DOHH2 (cell line): Measurements from ENCODE around the gene SORD.

Source experiments
- H3F3A ChIP-seq: fragments of 200-600 bp; sonication (generic), shearing (Covaris generic); 2 replicates; pipeline ENCODE4 v1.6.0; 2016; ENCODE audit warnings: antibody characterized with exemption, mild to moderate bottlenecking; ENCODE audit not compliant: control insufficient read depth, insufficient read depth
- H3K27ac ChIP-seq: fragments of 200-600 bp; sonication (generic); 2 replicates; pipeline ENCODE4 v1.5.1; 2014; ENCODE audit warnings: low read depth, mild to moderate bottlenecking, low read length, moderate library complexity
- H3K27me3 ChIP-seq: fragments of 200-600 bp; sonication (generic); 2 replicates; pipeline ENCODE4 v1.6.1; 2014; ENCODE audit warnings: mild to moderate bottlenecking, low read length, mixed read lengths; ENCODE audit not compliant: control insufficient read depth
- H3K36me3 ChIP-seq: fragments of 200-600 bp; sonication (generic); 2 replicates; pipeline ENCODE4 v1.6.1; 2014; ENCODE audit warnings: mild to moderate bottlenecking, low read length, moderate library complexity, mixed read lengths; ENCODE audit not compliant: control insufficient read depth
- H3K4me1 ChIP-seq: fragments of 200-600 bp; sonication (generic); 2 replicates; pipeline ENCODE4 v1.6.1; 2014; ENCODE audit warnings: mild to moderate bottlenecking, low read length, mixed read lengths; ENCODE audit not compliant: control insufficient read depth
- H3K4me2 ChIP-seq: fragments of 200-600 bp; sonication (generic); 2 replicates; pipeline ENCODE4 v1.6.0; 2014; ENCODE audit warnings: mild to moderate bottlenecking, low read length, moderate library complexity
- H3K4me3 ChIP-seq: fragments of 200-600 bp; sonication (generic); 2 replicates; pipeline ENCODE4 v1.5.1; 2014; ENCODE audit warnings: mild to moderate bottlenecking, low read length, mixed read lengths
- H3K79me2 ChIP-seq: fragments of 200-600 bp; sonication (generic); 2 replicates; pipeline ENCODE4 v1.6.1; 2014; ENCODE audit warnings: mild to moderate bottlenecking, low read length, mixed read lengths; ENCODE audit not compliant: control insufficient read depth
- H3K9me2 ChIP-seq: fragments of 200-600 bp; sonication (generic); replicated peaks from 2 replicates; pipeline ENCODE4 v1.6.1; 2014; ENCODE audit warnings: mild to moderate bottlenecking, low read length, mixed read lengths; ENCODE audit not compliant: control insufficient read depth
- H3K9me3 ChIP-seq: fragments of 200-600 bp; sonication (generic); 2 replicates; pipeline ENCODE4 v1.6.1; 2014; ENCODE audit warnings: antibody characterized with exemption, low read length, mixed read lengths; ENCODE audit not compliant: control insufficient read depth, insufficient read depth
- H4K20me1 ChIP-seq: fragments of 200-600 bp; sonication (generic); 2 replicates; pipeline ENCODE4 v1.6.0; 2014; ENCODE audit warnings: low read depth, mild to moderate bottlenecking, antibody characterized with exemption, low read length, moderate library complexity; ENCODE audit not compliant: control insufficient read depth, insufficient read depth
- CTCF ChIP-seq: fragments of 200-600 bp; sonication (generic); IDR thresholded peaks from one replicate; pipeline ENCODE4 v1.5.1; 2014; ENCODE audit warnings: antibody characterized with exemption, mild to moderate bottlenecking, low read depth, low read length; ENCODE audit not compliant: poor library complexity, severe bottlenecking
- EZH2phosphoT487 ChIP-seq: fragments of 200-600 bp; sonication (generic); IDR thresholded peaks from 2 replicates; pipeline ENCODE4 v1.6.1; 2017; ENCODE audit warnings: borderline replicate concordance, mild to moderate bottlenecking, antibody characterized with exemption, low read length, moderate library complexity, mixed read lengths

SORD gene

DNA sequence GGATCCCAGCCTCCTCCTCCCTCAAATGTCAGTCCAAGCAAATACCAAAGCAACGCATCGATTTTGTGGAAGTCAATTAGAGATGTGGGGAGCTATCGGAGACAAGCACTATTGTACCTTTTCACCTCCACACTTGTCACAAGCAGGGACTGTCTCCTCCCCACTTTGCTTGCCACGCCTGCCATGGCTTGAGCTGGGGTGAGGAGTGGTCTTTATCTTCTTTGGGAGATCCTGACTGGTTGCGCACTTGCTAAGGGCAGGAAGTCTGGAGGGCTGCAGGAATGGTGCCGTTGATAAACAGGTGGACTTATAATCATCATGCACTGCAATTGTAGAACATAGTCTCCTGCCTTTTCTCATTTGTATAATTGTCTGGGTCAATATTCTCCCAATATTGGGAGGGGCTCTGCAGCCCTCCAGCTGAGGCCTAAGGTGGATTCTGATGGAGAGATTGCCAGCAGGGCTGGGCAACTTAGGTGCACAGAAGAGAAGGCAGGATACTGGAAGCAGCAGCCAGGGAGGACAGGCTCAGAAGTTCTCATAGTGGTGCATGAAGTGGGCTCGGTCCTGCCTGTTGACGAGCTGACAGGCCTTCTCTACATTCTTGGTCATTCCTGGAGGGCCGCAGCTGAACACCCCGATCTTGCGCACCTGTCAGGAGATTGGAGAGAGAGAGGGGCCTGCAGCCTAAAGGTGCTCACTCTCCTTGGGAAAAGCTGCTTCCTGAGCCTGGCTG, 70.8 kb downstream of the SORD start:
- peaks cover 19% of the 10 kb centered on the region; the same call in 1 of the 2 replicates for H3K27me3 ChIP-seq
- no peaks in the 10 kb centered on the region for H3K9me2 ChIP-seq
- no peaks in the 10 kb centered on the region for H3K36me3 ChIP-seq
- TF ChIP-seq EZH2phosphoT487 (no peak), CTCF (no peak)
- H3K27ac ChIP-seq: no peak overlapping the region
- H3K4me2 ChIP-seq: no peak overlapping the region
- no peak overlapping the region for H3K4me3 ChIP-seq
- H3K79me2 ChIP-seq: no peaks in the 10 kb centered on the region
- no peaks in the 10 kb centered on the region for H3K9me3 ChIP-seq
- H3K4me1 ChIP-seq: no peaks in the 10 kb centered on the region
- H4K20me1 ChIP-seq: no peaks in the 10 kb centered on the region
- H3F3A ChIP-seq: no peaks in the 10 kb centered on the region

DNA sequence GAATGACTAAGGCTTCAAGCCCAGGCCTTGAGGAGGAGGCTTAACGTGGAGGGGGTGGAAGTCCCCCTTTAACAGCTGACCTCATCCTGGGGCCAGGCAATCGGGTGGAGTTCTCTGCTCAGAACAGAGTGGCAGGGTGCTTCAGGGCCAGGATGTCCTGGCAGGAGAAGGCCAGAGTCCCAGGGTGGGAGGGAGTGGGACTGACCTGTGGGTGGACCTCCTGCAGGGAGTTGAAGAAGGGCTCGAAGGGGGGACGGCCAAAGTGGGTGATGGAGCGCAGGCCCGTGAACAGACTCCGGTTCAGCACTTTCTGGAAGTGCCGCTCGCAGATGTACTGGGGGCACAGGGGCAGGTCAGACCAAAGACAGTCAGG, 71.3 kb downstream of the SORD start:
- Histone ChIP-seq H4K20me1 (no peaks in the 10 kb centered on the region), H3K4me1 (no peaks in the 10 kb centered on the region), H3K27me3 (peaks cover 18% of the 10 kb centered on the region; the same call in 1 of the 2 replicates), H3K4me2 (no peak overlapping the region), H3K27ac (no peak overlapping the region), H3K36me3 (no peaks in the 10 kb centered on the region), H3K79me2 (no peaks in the 10 kb centered on the region), H3K9me3 (no peaks in the 10 kb centered on the region), H3F3A (no peaks in the 10 kb centered on the region), H3K9me2 (no peaks in the 10 kb centered on the region), H3K4me3 (no peak overlapping the region)
- TF ChIP-seq EZH2phosphoT487: no peak
- no peak for TF ChIP-seq CTCF

DNA sequence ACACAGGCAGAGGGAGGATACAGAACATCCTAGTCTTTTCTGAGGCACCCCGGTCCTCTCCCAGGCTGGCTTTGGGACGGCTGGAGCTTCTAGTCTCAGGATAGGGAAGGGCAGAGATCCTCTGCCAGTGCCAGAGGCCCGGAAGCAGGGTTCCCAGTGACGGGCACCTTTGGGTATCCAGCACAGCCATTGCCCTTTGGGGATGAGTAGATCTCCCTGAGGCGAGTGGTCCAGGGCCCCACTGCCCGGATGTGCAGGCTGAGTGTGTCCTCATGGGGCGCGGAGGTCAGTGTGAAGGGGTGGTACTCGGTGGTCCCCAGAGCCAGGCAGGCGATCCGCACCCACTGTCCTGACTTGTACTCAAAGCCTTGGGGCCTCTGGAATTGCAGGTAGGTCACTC, 72.7 kb downstream of the SORD start:
- TF ChIP-seq CTCF (no peak), EZH2phosphoT487 (no peak)
- Histone ChIP-seq H3K79me2 (no peaks in the 10 kb centered on the region), H3K9me2 (no peaks in the 10 kb centered on the region), H3K27me3 (peaks cover 18% of the 10 kb centered on the region; the same call in 1 of the 2 replicates), H3K4me1 (no peaks in the 10 kb centered on the region), H3K9me3 (no peaks in the 10 kb centered on the region), H3F3A (no peaks in the 10 kb centered on the region), H4K20me1 (no peaks in the 10 kb centered on the region), H3K4me2 (no peak overlapping the region), H3K36me3 (no peaks in the 10 kb centered on the region), H3K27ac (no peak overlapping the region), H3K4me3 (no peak overlapping the region)
